Dermis microvascular lymphatic vessel endothelial cell (primary cell): Measurements from ENCODE around the gene PPM1L. TPM values are rescaled to one million over a fixed set of nuclear protein-coding genes. Genes with fewer than 3 reads are reported as not detected.

ENCODE experiments used
- DNase-seq, 2 donors: peaks; one replicate each; pipeline versions ENCODE4 v3.0.0 to v3.0.0-alpha.2; 2010; ENCODE audit warnings: low read depth in 2 of 2
- total RNA-seq: library from RNA; depleted of rRNA; stranded (reverse); fragments of >200 nt; gene quantifications from 2 replicates; pipeline ENCODE4 v1.2.1, GENCODE V29; 2014

PPM1L gene
- total RNA-seq, 1 donor from 2014 or later = 0.51 TPM

- DNase-seq = no peak
Observed at GRCh38 chr3:160808838-160809237, 52.8 kb downstream of the PPM1L start.

GRCh38 chr3:160809453-160809852, 53.4 kb downstream of the PPM1L start:
- DNase-seq = no peak

- DNase-seq = no peak
Observed at GRCh38 chr3:160810362-160811236, 54.6 kb downstream of the PPM1L start.

- DNase-seq = no peak
Observed at GRCh38 chr3:160811237-160811548, 55.2 kb downstream of the PPM1L start.

GRCh38 chr3:160812304-160812703, 56.3 kb downstream of the PPM1L start:
- DNase-seq = no peak

GRCh38 chr3:160815280-160815679, 59.2 kb downstream of the PPM1L start:
- no peak for DNase-seq

- no peak for DNase-seq
Observed at GRCh38 chr3:160820022-160820421, 64.0 kb downstream of the PPM1L start.

GRCh38 chr3:160820430-160820829, 64.4 kb downstream of the PPM1L start:
- no peak for DNase-seq

- no peak for DNase-seq
Observed at GRCh38 chr3:160822936-160823335, 66.9 kb downstream of the PPM1L start.

GRCh38 chr3:160825311-160825800, 69.3 kb downstream of the PPM1L start:
- DNase-seq = no peak

- DNase-seq = no peak
Observed at GRCh38 chr3:160826408-160826807, 70.4 kb downstream of the PPM1L start.

- DNase-seq = no peak
Observed at GRCh38 chr3:160826991-160827390, 71.0 kb downstream of the PPM1L start.

GRCh38 chr3:160827516-160827915, 71.5 kb downstream of the PPM1L start:
- no peak for DNase-seq

GRCh38 chr3:160828880-160829279, 72.8 kb downstream of the PPM1L start:
- no peak for DNase-seq

- DNase-seq = no peak
Observed at GRCh38 chr3:160829486-160830009, 73.5 kb downstream of the PPM1L start.

GRCh38 chr3:160830796-160831195, 74.8 kb downstream of the PPM1L start:
- no peak for DNase-seq

GRCh38 chr3:160831401-160831800, 75.4 kb downstream of the PPM1L start:
- no peak for DNase-seq

- DNase-seq = no peak
Observed at GRCh38 chr3:160837394-160837980, 81.5 kb downstream of the PPM1L start.

GRCh38 chr3:160840590-160840989, 84.6 kb downstream of the PPM1L start:
- no peak for DNase-seq

- DNase-seq = no peak
Observed at GRCh38 chr3:160841455-160841854, 85.4 kb downstream of the PPM1L start.

GRCh38 chr3:160842021-160843005, 86.3 kb downstream of the PPM1L start:
- DNase-seq = no peak
